HG02885 (cell line): ENCODE data around the gene PASK.

Source experiments
- ATAC-seq: cut with Tn5 transposase; IDR thresholded peaks from one replicate; pipeline ENCODE4 v1.9.1; 2021; ENCODE audit warnings: mild to moderate bottlenecking; ENCODE audit not compliant: unreplicated experiment, poor library complexity

The PASK gene

GRCh38 chr2:241130316-241130715 is 19.0 kb downstream of the PASK start:
- ATAC-seq = no peak

- no peak for ATAC-seq
These were observed 20.0 kb downstream of the PASK start for GRCh38 chr2:241129086-241129871.

GRCh38 chr2:241128266-241128665 is 21.0 kb downstream of the PASK start:
- no peak for ATAC-seq

GRCh38 chr2:241126771-241127202 is 22.5 kb downstream of the PASK start:
- ATAC-seq = no peak

GRCh38 chr2:241126201-241126611 is 23.1 kb downstream of the PASK start:
- no peak for ATAC-seq

GRCh38 chr2:241125626-241126025 is 23.6 kb downstream of the PASK start:
- ATAC-seq = no peak

GRCh38 chr2:241123816-241124536 is 25.3 kb downstream of the PASK start:
- no peak for ATAC-seq

- no peak for ATAC-seq
These were observed 26.8 kb downstream of the PASK start for GRCh38 chr2:241122376-241123002.

- no peak for ATAC-seq
These were observed 28.3 kb downstream of the PASK start for GRCh38 chr2:241121008-241121407.

- ATAC-seq = no peak
These were observed 28.8 kb downstream of the PASK start for GRCh38 chr2:241120440-241120839.

GRCh38 chr2:241118737-241119505 is 30.4 kb downstream of the PASK start:
- no peak for ATAC-seq

GRCh38 chr2:241116606-241117560 is 32.4 kb downstream of the PASK start:
- ATAC-seq = no peak

GRCh38 chr2:241115361-241115760 is 33.9 kb downstream of the PASK start:
- ATAC-seq = no peak

- no peak for ATAC-seq
These were observed 34.4 kb downstream of the PASK start for GRCh38 chr2:241114836-241115235.

GRCh38 chr2:241112592-241112991 is 36.7 kb downstream of the PASK start:
- ATAC-seq = no peak

GRCh38 chr2:241112046-241112445 is 37.2 kb downstream of the PASK start:
- ATAC-seq = no peak

- ATAC-seq = peak; percentile 39
These were observed 37.8 kb downstream of the PASK start for GRCh38 chr2:241111440-241111805.

- ATAC-seq = peak; percentile 31
These were observed 38.4 kb downstream of the PASK start for GRCh38 chr2:241110607-241111439.
